Kidney capillary endothelial cell (primary cell): ENCODE data around the gene ECSIT.
"Not testable (repeated sequence)": the region's sequence is repeated elsewhere in the genome, so short reads cannot be mapped to it uniquely, and the experiment has no call there.

ENCODE experiments used
- DNase-seq: peaks from one replicate; pipeline ENCODE4 v3.0.0-alpha.2; 2018; ENCODE audit warnings: low spot score

The ECSIT gene

GRCh38 chr19:11528551-11529341 lies at the start of gene ECSIT:
Gene ECSIT (minus strand): TSS chr19:11529134. CDS start chr19:11519170, 9,964 bp downstream.
- peak; percentile 99 for DNase-seq

- DNase-seq, result no peak
These were observed 48.7 kb upstream of the ECSIT start, which contains the start of gene ACP5 for GRCh38 chr19:11577451-11578257. Gene ACP5 (minus strand): TSS chr19:11577645. CDS start chr19:11577317, 328 bp downstream.

- DNase-seq, result no peak
These were observed 47.3 kb upstream of the ECSIT start for GRCh38 chr19:11576227-11576626.

GRCh38 chr19:11574689-11575088 lies 45.8 kb upstream of the ECSIT start:
- DNase-seq, result no peak

GRCh38 chr19:11573763-11574162 lies 44.8 kb upstream of the ECSIT start:
- DNase-seq, result not testable (repeated sequence)

GRCh38 chr19:11573354-11573753 lies 44.4 kb upstream of the ECSIT start:
- DNase-seq, result not testable (repeated sequence)

GRCh38 chr19:11570039-11570462 lies 41.1 kb upstream of the ECSIT start:
- no peak for DNase-seq

GRCh38 chr19:11566164-11566563 lies 37.2 kb upstream of the ECSIT start:
- no peak for DNase-seq

GRCh38 chr19:11565649-11565980 lies 36.7 kb upstream of the ECSIT start:
- not testable (repeated sequence) for DNase-seq

- not testable (repeated sequence) for DNase-seq
These were observed 35.3 kb upstream of the ECSIT start for GRCh38 chr19:11564082-11564807.

- DNase-seq, result no peak
These were observed 34.6 kb upstream of the ECSIT start for GRCh38 chr19:11563532-11563931.

GRCh38 chr19:11560404-11561051 lies 31.6 kb upstream of the ECSIT start:
- peak; percentile 74 for DNase-seq

GRCh38 chr19:11558881-11559828 lies 30.2 kb upstream of the ECSIT start, which contains the start of gene ELOF1:
Gene ELOF1 (minus strand): TSS chr19:11559230. CDS start chr19:11554347, 4,883 bp downstream.
- DNase-seq, result peak; percentile 98

GRCh38 chr19:11556634-11557420 lies 27.9 kb upstream of the ECSIT start:
- no peak for DNase-seq

GRCh38 chr19:11555246-11555645 lies 26.3 kb upstream of the ECSIT start:
- DNase-seq, result no peak

GRCh38 chr19:11554160-11554559 lies 25.2 kb upstream of the ECSIT start:
- DNase-seq, result no peak

- no peak for DNase-seq
These were observed 23.9 kb upstream of the ECSIT start for GRCh38 chr19:11552666-11553372.

GRCh38 chr19:11551603-11552235 lies 22.8 kb upstream of the ECSIT start:
- no peak for DNase-seq

- no peak for DNase-seq
These were observed 21.3 kb upstream of the ECSIT start for GRCh38 chr19:11550265-11550664.
